Stimulated activated CD8-positive, alpha-beta memory T cell treated with anti-CD3 and anti-CD28 coated beads, Interleukin-7, amount 100 ng/mL, for 24 hours (primary cell): ENCODE data around the gene DGKH.

ENCODE experiments used
- DNase-seq: peaks from one replicate; pipeline ENCODE4 v3.0.0-alpha.2; 2020; ENCODE audit warnings: low read depth

The DGKH gene, protein sequence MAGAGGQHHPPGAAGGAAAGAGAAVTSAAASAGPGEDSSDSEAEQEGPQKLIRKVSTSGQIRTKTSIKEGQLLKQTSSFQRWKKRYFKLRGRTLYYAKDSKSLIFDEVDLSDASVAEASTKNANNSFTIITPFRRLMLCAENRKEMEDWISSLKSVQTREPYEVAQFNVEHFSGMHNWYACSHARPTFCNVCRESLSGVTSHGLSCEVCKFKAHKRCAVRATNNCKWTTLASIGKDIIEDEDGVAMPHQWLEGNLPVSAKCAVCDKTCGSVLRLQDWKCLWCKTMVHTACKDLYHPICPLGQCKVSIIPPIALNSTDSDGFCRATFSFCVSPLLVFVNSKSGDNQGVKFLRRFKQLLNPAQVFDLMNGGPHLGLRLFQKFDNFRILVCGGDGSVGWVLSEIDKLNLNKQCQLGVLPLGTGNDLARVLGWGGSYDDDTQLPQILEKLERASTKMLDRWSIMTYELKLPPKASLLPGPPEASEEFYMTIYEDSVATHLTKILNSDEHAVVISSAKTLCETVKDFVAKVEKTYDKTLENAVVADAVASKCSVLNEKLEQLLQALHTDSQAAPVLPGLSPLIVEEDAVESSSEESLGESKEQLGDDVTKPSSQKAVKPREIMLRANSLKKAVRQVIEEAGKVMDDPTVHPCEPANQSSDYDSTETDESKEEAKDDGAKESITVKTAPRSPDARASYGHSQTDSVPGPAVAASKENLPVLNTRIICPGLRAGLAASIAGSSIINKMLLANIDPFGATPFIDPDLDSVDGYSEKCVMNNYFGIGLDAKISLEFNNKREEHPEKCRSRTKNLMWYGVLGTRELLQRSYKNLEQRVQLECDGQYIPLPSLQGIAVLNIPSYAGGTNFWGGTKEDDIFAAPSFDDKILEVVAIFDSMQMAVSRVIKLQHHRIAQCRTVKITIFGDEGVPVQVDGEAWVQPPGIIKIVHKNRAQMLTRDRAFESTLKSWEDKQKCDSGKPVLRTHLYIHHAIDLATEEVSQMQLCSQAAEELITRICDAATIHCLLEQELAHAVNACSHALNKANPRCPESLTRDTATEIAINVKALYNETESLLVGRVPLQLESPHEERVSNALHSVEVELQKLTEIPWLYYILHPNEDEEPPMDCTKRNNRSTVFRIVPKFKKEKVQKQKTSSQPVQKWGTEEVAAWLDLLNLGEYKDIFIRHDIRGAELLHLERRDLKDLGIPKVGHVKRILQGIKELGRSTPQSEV

DNA sequence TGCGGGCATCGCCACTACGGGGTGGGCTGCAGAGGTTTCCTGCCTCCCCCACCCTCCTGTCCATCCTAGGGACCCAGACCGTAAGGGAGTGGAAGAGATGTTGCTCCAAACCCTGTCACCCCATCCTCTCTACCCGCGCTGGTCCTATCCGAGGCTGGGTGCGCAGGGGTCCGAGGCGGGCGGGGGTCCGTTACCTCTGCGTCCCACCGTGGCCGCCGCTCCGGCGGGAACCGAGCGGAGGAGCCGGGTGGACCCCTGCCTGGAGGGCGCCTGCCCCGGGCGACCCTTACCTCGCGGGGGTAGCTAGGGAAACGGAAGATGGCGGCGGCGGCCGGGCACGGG, at the start of gene DGKH:
TSS of gene DGKH (plus strand) at position 307 of the 342 bp plus-strand sequence. CDS start 126 bp downstream, outside the sequence.
- no peak for DNase-seq

DNA sequence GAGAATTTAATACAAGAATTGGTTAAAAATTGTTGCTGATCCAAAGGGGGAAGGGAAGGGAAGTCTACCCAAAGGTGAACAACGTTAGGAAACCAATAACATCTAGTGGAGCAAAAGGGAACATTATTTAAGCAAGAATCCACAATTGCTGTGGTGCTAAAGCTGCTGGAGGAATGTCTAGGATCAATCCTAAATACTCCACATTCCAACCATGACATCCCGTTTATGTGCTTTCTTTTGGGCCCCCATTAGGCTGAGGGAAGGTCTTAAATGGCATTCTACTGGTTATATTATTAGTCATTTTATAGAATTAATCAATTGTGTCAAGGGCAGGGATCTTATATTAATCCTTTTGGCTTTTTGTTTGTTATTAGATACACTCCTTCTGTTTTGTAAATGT, 47.6 kb upstream of the DGKH start:
- no peak for DNase-seq

DNA sequence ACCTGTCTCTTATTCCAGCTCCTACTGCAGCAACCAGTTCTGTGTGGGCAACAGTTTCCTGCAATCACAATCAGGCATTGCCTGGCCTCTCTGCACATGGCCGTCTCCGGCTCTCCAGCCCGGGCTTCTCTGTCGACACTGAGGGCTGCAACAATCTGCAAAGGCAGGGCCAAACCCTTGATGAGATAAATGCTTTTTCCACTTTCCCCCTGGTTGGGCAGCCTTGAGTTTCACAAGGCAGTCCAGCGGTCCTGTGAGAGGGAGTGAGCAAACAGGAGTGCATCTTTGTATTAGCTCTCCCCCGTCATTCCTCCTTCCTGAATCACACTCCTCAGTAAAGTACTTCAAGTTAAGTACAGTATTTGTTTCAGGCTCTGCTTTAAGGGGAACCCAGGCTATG, 46.9 kb upstream of the DGKH start:
- no peak for DNase-seq

DNA sequence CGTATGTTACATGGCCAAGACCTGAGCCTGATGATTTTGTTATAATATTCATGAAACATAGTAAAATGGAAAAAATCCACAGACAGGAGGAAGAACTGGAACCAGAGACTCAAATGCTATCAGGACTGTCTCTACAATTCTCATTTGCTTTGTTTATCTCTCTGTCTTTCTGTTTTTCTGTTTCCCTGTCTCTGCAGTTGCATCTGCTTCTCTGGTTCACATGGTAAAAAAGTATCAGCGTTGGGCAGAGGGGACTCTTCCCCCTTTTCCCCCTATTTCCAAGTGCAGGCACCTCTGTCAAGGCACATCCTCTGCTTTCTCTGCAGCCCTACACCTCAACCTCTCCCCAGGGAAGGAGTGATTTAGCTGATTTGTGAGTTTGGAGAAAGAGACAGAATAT, 46.4 kb upstream of the DGKH start:
- no peak for DNase-seq

DNA sequence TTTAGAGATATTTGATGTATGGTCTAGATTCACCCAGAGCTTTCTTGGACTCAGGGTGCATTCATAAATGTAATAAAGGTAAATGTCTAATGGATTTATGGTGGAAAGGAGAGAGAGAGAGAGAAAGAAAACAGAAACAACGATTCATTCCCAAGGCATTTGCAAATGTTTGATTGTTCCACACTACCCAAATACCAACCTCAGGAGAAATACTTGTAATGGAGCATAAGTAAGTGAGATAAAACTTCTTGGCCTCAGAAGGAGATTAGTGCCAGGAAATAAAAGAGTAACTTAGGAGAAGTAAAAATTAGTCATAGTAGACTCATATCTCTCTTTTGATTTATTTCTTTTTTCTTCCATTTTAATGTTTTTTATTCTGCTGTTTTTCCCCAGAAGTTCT, 40.6 kb upstream of the DGKH start:
- no peak for DNase-seq

DNA sequence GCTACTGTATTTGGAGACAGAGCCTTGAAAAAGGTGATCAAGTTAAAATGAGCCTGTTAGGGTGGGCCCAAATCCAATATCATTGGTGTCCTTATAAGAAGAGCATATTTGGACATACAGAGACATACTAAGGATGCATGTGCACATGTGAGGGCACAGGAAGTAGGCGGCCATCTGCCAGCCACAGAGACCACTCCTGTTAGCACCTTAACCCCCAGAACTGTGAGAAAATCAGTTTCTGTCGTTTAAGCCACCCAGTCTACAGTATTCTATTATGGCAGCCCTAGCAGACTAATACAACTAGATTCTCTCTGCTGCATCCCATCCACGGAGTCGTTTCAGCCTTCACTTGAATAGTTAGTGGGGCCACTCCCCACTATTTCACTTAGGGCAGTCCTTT, 39.4 kb upstream of the DGKH start:
- no peak for DNase-seq

DNA sequence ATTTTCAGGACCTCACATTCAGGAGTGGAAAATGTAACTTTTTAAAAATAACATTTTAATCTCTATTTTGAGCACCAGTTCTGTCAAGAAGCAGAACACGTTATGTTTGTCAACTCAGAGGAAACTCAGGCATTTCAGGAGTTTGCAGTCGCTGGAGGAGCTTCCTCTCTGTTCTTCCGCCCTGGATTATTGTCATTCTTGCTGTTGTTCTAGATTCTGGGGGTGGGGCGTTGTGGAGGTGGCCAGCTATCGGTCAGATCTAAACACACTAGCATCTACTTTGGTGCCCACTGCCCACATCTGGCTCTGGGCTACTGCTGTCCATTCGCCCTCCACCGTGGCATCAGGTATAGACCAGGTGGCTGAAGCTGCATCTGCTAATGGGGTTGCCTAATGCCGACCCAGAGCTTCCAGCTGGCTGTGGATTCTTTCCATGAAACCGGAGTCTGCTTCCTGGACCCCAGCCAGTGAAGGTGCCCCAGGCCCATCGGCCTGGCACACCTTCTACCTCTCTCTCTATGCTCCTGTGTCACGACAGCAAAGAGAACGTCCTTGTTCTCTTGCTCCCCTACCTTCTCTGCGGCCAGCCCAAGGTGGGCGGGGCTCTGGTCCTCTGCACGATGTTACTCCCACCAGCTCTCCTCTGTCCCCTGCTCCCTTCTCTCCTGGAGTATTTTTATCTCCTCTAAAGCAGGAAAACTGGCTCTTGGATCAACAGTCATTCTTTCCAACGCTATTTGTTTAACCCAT, 36.7 kb upstream of the DGKH start:
- DNase-seq, result no peak

DNA sequence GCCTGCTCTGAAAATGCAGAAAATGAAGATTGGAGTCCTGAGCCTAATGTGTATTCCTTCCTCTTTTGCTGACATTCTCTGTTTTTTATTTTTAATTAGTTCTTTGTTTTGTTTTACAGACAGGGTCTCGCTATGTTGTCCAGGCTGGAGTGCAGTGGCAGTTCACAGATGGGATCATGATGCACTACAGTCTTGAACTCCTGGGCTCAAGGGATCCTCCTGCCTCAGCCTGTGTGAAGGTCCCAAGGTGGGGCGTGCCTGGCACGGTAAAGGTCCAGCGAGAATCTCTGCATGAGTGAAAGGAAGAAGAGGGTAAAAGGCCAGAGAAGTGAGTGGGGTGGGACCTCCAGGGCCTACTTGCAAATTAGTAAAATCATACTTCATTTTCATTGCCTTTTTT, 34.3 kb upstream of the DGKH start:
- no peak for DNase-seq

DNA sequence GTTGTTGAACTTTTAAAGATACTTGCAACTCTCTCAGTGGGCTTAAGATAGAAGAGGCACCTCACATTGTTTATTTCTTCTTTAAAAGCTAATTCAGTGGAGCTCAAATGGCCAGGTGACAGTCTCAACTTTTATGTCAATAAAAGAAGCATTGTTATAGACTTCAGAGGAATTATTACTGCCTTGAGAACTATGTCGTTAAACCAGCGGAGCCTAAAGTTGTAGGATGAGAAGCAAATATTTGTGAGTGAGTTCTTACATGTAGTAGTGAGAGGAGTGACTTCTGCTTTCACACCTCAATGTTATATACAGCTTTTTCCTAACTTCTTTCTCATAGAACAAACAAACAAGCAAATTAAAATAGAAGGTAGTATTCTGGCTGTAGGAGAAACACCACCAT, 31.2 kb upstream of the DGKH start:
- DNase-seq, result no peak

DNA sequence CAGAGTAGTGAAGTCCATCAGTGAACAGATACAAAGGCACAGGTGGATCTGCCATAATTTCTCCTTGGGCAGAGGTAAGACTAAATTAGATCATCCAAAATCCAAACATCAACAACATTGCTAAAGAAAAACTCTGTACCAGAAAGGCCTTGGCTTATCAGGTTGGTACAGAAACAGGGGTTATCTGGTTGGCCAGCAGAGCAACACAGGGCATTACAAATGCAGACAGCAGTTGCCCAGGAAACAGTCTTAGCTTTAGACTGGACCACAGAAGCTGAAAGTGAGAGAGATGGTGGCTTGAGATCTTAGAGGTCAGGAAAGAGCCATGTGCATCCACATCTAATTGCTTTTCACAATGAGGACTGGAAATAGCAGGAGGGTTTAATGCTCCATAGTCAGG, 26.6 kb upstream of the DGKH start:
- no peak for DNase-seq

DNA sequence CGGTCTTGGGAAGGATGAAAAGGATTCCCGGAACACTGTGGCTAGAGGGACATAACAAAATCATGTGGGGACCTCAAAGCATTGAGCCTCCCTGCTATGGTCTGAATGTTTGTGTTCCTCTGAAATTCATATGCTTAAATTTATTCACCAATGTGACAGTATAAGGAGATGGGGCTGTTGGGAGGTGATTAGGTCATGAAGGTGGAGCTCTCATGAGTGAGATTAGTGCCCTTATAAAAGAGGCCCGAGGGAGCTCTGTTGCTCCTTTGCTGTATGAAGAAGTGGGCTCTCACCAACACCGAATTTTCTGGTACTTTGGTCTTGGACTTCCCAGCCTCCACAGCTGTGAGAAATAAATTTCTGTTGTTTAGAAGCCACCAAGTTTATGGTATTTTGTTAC, 26.1 kb upstream of the DGKH start:
- no peak for DNase-seq

DNA sequence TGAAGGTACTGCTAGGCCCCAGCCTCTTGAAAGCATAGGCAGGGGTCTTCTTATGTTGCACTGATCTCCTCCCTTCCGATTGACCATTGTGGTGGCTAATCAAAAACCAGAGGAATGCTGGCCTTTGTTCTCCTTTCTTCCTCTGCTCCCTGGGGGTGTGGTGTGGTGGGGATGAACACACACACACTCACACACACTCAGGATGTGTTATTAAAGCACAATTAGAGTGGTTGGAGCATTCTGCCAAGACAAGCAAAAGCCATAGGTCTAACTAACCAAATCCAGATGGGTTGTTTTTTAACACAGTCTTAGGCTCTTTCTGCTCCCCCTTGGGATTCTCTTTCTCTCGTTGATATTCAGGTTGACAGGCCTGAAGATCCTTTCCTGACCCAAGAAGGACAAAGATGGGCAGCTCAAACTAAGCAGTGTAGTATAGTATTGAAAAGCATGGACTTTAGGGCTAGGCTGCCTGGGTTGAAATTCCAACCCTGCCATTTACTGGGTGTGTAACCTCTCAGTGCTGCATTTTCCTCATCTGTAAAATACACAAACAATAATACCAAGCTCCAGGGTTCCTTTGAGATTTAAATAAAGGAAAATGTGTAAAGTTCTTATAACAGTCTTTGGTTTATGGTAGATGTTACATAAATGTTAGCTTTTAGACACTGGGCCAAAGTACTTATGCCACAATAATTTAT, 25.5 kb upstream of the DGKH start:
- DNase-seq, result no peak

DNA sequence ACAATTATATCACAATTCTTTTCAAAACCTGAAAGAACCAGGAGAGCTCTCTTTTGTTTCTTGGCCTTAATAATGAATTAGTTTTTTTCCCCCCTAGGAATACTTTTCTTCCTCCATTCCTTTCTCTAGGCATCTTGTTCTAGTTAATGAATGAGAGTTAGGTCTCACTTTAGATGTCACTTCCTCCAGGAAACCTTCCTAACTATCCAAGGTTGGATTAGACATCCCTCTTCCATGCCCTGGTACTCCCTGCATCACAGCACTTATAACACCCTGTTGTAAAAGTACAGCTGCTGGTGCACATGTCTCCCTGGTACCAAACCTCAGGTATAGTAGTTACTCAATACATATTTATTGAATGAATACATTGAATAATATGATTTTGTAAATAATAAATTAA, 21.2 kb upstream of the DGKH start:
- no peak for DNase-seq

DNA sequence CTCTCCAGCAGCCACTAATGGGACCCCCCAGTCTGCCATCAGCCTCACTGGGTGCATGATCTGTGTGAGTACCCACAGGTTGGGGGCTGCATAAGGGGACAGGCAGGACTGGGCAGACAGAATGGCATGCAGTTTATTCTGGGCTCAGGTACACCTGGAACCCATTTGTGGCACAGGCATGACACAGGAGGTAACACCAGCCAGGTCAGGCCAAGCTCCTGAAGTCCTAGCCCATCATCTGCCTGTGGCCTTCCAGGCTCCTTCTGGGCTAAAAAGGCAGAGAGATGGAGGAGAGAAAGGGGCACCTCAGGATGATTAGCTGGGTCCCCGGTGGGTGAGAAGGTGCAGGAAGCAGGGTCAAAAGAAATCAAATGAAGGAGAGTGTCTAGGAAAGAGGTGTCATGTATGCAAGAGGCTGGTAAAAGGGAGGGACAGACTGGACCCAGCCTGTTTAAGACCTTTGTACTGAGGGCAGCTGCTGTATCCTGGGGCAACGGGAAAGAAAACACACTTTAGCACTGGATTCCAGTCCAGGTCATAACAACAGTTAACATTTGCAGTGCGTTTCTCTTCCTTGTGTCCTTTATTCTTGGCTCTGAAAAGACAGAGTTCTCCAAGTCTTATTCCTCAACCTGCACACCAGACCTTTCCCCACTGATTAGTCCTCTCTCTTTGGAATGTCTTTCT, 20.2 kb upstream of the DGKH start:
- DNase-seq, result no peak

DNA sequence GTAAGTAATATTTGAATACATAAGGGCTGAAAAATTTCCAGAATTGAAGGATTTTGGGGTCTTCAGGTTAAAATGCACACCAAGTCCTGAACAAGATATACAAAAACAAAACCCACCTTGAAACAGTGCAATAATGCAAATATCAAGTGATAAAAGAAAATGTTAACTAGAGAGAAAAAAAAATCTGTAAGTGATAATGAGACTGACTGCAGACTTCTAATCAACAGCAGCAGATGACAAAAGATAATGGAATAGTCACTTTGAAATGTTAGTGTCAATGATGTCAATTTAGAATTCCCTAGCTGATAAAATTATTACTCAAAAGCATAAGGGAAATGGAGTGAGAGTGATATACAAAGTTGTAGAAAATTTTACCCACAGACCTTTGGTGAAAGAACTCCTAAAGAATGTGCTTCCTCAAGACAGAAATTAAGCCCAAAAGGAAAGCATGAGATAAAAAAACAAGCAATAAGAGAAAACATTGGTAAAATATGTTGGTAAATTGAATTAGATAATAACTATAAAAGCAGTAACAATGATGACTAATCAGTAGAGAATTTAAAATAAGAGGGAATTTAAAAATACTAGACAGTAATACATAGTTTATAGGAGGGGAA, 12.4 kb upstream of the DGKH start:
- no peak for DNase-seq

DNA sequence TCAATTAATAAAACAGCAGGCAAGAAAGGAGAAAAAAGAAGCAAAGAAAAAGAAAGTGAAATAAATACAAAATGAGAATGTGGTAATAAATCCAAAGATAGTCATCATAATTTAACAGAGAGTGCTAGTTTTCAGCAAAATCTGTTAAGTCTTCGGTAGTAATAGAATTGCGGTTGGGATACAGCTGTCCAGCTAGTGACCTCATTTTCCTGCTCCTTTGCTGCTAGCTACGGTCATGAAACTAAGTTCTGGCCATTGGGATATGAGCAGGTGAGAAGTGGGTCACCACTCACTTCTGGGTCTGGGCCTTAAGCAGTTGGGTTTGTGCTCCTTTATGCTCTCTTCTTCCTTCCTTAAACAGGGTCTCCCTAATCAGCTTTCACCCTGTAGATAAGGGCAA, 11.7 kb upstream of the DGKH start:
- DNase-seq, result no peak

DNA sequence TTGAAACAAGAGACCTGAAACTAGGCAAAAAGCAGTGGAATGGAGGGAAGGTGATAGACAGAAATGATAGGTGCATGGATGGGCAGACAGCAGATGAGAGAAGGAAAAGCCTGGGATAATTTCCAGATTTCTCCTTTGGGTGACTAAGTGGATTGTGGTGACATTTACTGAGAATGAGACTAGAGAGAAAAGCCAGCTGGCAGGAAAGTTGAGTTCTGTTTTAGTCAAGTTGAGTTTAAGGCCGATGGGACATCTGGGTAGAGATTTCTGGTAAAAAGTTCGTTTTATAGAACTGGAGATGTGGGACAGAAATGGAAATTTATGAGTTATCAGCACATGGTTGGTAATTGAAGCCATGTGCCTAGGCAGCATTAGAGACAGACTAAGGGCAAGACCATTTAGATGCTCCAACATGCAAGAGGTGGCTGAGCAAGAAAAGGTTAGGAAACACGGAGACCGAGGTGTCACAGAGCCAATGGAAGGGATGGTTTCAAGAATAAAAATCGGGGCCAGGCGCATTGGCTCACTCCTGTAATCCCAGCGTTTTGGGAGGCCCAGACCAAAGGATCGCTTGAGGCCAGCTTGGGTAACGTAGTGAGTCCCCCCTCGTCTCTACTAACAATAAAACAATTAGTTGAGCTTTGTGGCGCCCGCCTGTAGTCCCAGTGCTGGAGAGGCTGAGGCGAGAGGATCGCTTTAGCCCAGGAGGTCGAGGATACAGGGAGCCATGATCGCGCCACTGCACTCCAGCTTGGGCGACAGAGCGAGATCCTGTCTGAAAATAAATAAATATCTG, 9.6 kb upstream of the DGKH start:
- no peak for DNase-seq

DNA sequence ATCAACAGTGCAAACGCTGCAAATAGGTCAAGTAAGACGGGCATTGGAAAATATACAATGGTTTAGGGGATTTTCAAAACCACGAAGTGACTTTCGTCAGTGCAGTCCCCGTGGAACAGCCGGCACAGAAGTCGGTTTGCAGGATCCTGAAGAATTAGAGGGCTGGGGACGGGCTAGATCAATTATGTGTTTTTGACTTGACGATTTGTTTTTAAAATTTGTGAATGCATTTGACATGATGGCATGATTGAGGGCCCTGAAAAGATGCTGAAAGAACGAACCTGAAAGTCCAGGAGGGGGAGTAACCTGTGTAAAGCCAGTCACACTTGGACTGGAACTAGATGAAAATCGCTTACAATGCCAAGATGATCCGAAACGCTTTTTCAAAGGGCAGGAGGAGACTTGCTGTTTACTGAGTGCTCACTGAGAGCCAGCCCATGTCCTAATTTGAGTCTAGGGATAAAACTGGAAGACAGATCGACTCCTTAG, 8.9 kb upstream of the DGKH start:
- DNase-seq, result no peak
